ENCODE data around the gene KCNAB1. TPM values are rescaled to one million over a fixed set of nuclear protein-coding genes. Genes with fewer than 3 reads are reported as not detected.

The KCNAB1 gene
- total and polyA plus RNA-seq, 10 of the 15 experiments (the other 5 are each of a cell fraction or from before 2014, with no cell fraction given) = 0.11 to 0.69 (median 0.43) TPM; not detected in 6

GRCh38 chr3:156483426-156483825 lies 363.0 kb downstream of the KCNAB1 start (continued):
- TF ChIP-seq JUNB (IDR thresholded peaks at IDR 0.05) (peak; percentile 72), ZBTB33 (IDR thresholded peaks at IDR 0.05) (no peak), TCF3 (IDR thresholded peaks at IDR 0.05; ENCODE audit: borderline replicate concordance, insufficient read depth, low read depth, low read length) (no peak), REST (IDR thresholded peaks at IDR 0.05; ENCODE audit: low read depth, low read length) (no peak), EGR1 (IDR thresholded peaks at IDR 0.05; ENCODE audit: borderline replicate concordance in 1 of 2, low read depth in 2 of 2, low read length in 2 of 2) (no peak), HCFC1 (IDR thresholded peaks at IDR 0.05; ENCODE audit: low read length) (no peak), CREB1 (IDR thresholded peaks at IDR 0.05; ENCODE audit: low read depth) (peak; percentile 49; the same call in 1 of the 2 replicates), ATF2 (IDR thresholded peaks at IDR 0.05; ENCODE audit: low read length) (no peak; the same call in 1 of the 2 replicates), EED (IDR thresholded peaks at IDR 0.05; ENCODE audit: low read depth) (0 out of 2 replicates have a peak, but pooled peaks have one; percentile 10), JUND (IDR thresholded peaks at IDR 0.05; ENCODE audit: low read depth, low read length) (no peak), ATF7 (IDR thresholded peaks at IDR 0.05; ENCODE audit: low read depth) (peak; percentile 65), ZSCAN29 (IDR thresholded peaks at IDR 0.05) (no peak), IKZF2 (IDR thresholded peaks at IDR 0.05) (0 out of 4 replicates have a peak, but pooled peaks of 1 of the 2 experiments have one; percentile 27), BCLAF1 (IDR thresholded peaks at IDR 0.05) (no peak), SRF (IDR thresholded peaks at IDR 0.05; ENCODE audit: low read depth in 2 of 2, low read length in 2 of 2) (no peak), USF2 (IDR thresholded peaks at IDR 0.05; ENCODE audit: borderline replicate concordance, low read depth, low read length) (no peak), FOS (IDR thresholded peaks at IDR 0.05; ENCODE audit: borderline replicate concordance, extremely low read depth, insufficient read length) (no peak), EP300 (IDR thresholded peaks at IDR 0.05; ENCODE audit: borderline replicate concordance in 1 of 2, control insufficient read depth in 1 of 2, low read depth in 2 of 2, low read length in 2 of 2) (no peak), ZZZ3 (IDR thresholded peaks at IDR 0.05; ENCODE audit: control insufficient read depth, insufficient read length, low read depth) (no peak), ZNF622 (IDR thresholded peaks at IDR 0.05) (no peak)
